Ovary (tissue), 9 donors: ENCODE data around the gene NADSYN1. TPM values are rescaled to one million over a fixed set of nuclear protein-coding genes. Genes with fewer than 3 reads are reported as not detected.

ENCODE experiments used
- DNase-seq, 5 donors: peaks; one replicate each; pipeline ENCODE4 v3.0.0-alpha.2; 2019 to 2020
- H3K27ac ChIP-seq, 2 donors: fragments of 200-600 bp; one replicate each; pipeline versions ENCODE4 v1.5.1 to v1.8.0; 2019 to 2022
- H3K27me3 ChIP-seq: fragments of 200-600 bp; one replicate; pipeline ENCODE4 v1.8.0; 2022
- H3K36me3 ChIP-seq: fragments of 200-600 bp; sonication (generic); one replicate; pipeline ENCODE4 v1.5.1; 2019
- H3K4me1 ChIP-seq: one replicate; pipeline ENCODE4 v1.8.1; 2013; ENCODE audit warnings: mild to moderate bottlenecking, moderate library complexity; ENCODE audit not compliant: insufficient read depth
- H3K4me3 ChIP-seq: fragments of 200-600 bp; sonication (generic); one replicate; pipeline ENCODE4 v1.5.1; 2017
- H3K9me3 ChIP-seq, 2 donors: fragments of 200-600 bp in 1 of 2; sonication (generic) in 1 of 2; one replicate each; pipeline versions ENCODE4 v1.5.1 to v1.8.1; 2013 to 2019; ENCODE audit warnings: mild to moderate bottlenecking in 1 of 2, moderate library complexity in 1 of 2
- EP300 ChIP-seq: sonication (generic); formaldehyde crosslinking; IDR thresholded peaks from one replicate; pipeline ENCODE4 v1.6.1; 2017; ENCODE audit warnings: antibody characterized with exemption
- POLR2A ChIP-seq: fragments of 450-650 bp; IDR thresholded peaks from one replicate; pipeline ENCODE4 v1.6.1; 2017; ENCODE audit warnings: antibody characterized with exemption, mild to moderate bottlenecking, moderate library complexity
- WGBS, 3 donors: extraction: QIAGEN DNeasy Blood & Tissue Kit in 1 of 3; methylation state at CpG; one replicate each; pipeline versions ENCODE4 v1.1.5 to v1.1.7; 2013 to 2017; 5-methylcytosine and 5-hydroxymethylcytosine counted together
- intact Hi-C, 4 donors: fragments of 100-400 bp; cut with DNase I; formaldehyde crosslinking; loops; one replicate each; pipeline versions ENCODE4 v1.11.0 to v1.15.1; 2022 to 2023
- polyA plus RNA-seq, 2 donors: library from polyadenylated mRNA; stranded (reverse); fragments of 200-250 nt in 1 of 2; fragments of 350-450 nt in 1 of 2; fragmentation: Illumina TruSeq in 1 of 2; extraction: RNeasy Lipid Tissue Mini Kit (QIAGEN cat#74804) in 1 of 2; gene quantifications; one replicate each; pipeline ENCODE4 v1.2.3, GENCODE V29; 2013 to 2014
- total RNA-seq, 7 donors: library from RNA; depleted of rRNA in 2 of 7; stranded (reverse); fragments of >200 nt in 2 of 7; fragmentation: NEBNext Ultra II Directional in 3 of 7; extraction: Animal tissue kit (Norgen Biotek cat#: 25700) in 3 of 7; gene quantifications; one replicate each; pipeline versions ENCODE4 v1.1.0 to v1.2.4, GENCODE V29; 2016 to 2023
- TF ChIP-seq, protein P1 (sequence below), 3 donors: fragments of 450-650 bp in 2 of 3; fragments of 200-600 bp in 1 of 3; IDR thresholded peaks; one replicate each; pipeline versions ENCODE4 v1.5.1 to v1.8.0; 2016 to 2022; ENCODE audit warnings: antibody characterized with exemption in 3 of 3, mild to moderate bottlenecking in 1 of 3
- donor health status: DM: no; HTN: no; CAD: no; lungs with moderate emphysema.
- donor health status: DM: no; HTN: no; CAD: no.
- donor health status: Bipolar disorder and iron deficiency.
- donor health status: DM: yes; HTN: yes; CAD: no.
- donor health status: DM: no; HTN: no; CAD: no.
- donor health status: DM: yes; HTN: yes; CAD: no.

Gene NADSYN1
- total and polyA plus RNA-seq, 9 donors: 30.8 to 69.0 (median 49.6) TPM

DNA sequence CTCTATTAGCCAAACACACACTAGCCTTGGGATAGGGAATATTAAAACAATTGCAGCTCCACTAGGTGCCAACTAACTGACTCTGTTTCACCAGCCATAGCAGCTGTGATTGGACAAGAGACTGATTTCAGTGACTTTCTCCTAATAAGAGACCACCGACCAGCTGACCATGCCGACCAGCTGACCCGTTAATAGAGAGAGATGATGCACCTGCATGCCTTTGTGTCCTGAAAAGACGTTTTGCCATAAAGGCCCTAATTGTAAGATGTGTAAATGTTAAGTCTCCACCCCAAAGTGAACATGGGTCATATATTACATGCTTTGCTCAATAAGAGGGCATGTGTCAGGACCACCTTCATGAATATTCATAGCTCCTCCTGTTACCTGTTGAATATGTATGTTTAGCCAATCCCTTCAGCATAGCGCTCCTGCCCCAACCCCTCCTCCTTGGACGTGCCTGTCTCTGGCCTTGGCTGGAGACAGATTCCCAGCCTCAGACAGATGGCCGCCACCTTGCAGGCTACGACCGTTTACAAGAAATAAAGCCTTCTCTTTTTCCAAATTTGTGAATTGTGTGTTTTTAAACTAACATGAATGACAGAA, 1.3 kb upstream of the NADSYN1 start:
- peak overlapping the region in 1 of 2 donors; percentile 71 for H3K27ac ChIP-seq
- intact Hi-C loops: no loop called here
- 63 to 75% (median 69%) methylated on average over 9 of the region's 9 CpGs for WGBS, 3 donors

DNA sequence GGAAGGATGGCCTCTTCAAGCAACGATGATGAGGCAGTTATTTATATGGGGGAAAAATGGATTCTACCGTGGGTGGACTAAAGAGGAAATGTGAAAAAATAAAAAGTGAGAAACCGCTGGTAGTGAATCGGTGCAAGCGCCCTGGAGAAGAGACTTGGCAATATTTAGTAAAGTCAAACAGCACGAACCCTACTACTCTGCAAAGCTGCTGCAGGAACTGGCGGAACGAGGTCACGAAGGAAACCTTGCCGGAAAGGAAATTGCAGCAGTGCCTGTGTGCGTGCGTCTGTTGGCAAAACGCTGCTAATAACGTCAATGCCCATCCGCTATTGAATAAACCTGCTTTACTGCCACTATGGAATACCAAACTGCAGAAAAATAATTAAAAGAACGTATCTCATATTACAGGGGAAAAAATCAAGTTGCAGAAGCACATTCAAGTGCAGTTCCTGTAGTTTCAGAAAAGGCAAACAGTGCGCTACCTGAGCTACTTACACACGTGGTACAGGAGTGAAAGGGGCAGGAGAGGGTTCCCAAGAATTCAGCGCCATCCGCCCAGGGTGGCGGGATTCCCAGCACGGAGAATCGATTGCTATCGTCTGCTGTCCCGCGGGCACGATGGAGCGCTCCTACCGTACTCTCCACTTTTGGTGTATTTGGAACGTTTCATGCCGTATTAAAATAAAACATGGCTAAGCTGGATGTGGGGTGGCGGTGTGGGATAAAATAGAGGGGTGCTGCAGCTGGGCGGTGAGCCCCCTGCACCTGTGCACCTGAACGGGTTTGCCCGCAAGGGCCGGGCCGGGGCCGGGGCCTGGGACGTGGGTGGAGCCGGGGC, 585 bp upstream of the NADSYN1 start:
- peak in 3 of 5 donors; percentile 54 to 61 (median 59) for DNase-seq
- WGBS, 3 donors: 5 to 10% (median 5%) methylated on average over 35 to 40 of the region's 40 CpGs
- no peaks in the 10 kb centered on the region for H3K36me3 ChIP-seq
- H3K4me3 ChIP-seq: peak overlapping the region; percentile 95
- H3K9me3 ChIP-seq: no peaks in the 10 kb centered on the region
- peak overlapping the region; percentile 14 to 71 for H3K27ac ChIP-seq
- H3K4me1 ChIP-seq: peaks cover 2% of the 10 kb centered on the region
- TF ChIP-seq, protein P1, sequence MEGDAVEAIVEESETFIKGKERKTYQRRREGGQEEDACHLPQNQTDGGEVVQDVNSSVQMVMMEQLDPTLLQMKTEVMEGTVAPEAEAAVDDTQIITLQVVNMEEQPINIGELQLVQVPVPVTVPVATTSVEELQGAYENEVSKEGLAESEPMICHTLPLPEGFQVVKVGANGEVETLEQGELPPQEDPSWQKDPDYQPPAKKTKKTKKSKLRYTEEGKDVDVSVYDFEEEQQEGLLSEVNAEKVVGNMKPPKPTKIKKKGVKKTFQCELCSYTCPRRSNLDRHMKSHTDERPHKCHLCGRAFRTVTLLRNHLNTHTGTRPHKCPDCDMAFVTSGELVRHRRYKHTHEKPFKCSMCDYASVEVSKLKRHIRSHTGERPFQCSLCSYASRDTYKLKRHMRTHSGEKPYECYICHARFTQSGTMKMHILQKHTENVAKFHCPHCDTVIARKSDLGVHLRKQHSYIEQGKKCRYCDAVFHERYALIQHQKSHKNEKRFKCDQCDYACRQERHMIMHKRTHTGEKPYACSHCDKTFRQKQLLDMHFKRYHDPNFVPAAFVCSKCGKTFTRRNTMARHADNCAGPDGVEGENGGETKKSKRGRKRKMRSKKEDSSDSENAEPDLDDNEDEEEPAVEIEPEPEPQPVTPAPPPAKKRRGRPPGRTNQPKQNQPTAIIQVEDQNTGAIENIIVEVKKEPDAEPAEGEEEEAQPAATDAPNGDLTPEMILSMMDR (IDR thresholded peaks at IDR 0.05): no peak
- peak; percentile 17 for TF ChIP-seq EP300
- TF ChIP-seq POLR2A: no peak
- intact Hi-C loops: no loop called here
- H3K27me3 ChIP-seq: no peaks in the 10 kb centered on the region

More for the DNA sequence above, 1.3 kb upstream of the NADSYN1 start:
- DNase-seq: no peak
- no peaks in the 10 kb centered on the region for H3K9me3 ChIP-seq
- H3K4me1 ChIP-seq: peaks cover 3% of the 10 kb centered on the region
- H3K27me3 ChIP-seq: no peaks in the 10 kb centered on the region
- TF ChIP-seq EP300: no peak
- TF ChIP-seq POLR2A: no peak
- TF ChIP-seq, protein P1 (IDR thresholded peaks at IDR 0.05): no peak
- peak overlapping the region; percentile 95 for H3K4me3 ChIP-seq
- H3K36me3 ChIP-seq: no peaks in the 10 kb centered on the region

DNA sequence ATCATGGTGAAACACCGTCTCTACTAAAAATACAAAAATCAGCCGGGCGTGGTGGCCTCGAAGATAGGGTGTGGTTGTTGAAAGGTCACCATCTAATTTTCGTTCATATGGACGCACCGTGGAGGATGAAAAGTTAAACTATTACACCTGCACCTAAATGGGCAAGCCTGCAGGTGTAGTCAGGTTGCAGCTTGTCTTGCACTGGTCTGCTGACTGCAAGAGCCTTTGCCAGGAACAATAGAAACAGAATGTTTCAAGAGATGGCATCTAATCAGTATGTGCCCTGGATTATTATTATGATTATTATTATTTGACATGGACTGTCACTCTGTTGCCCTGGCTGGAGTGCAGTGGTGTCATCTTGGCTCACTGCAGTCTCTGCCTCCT, 908 bp downstream of the NADSYN1 start:
- peaks cover 2% of the 10 kb centered on the region for H3K4me1 ChIP-seq

GRCh38 chr11:71454470-71455113, 1.6 kb downstream of the NADSYN1 start:
- no peaks in the 10 kb centered on the region for H3K9me3 ChIP-seq
- no peak for TF ChIP-seq EP300
- no peak for TF ChIP-seq POLR2A
- TF ChIP-seq, protein P1 (IDR thresholded peaks at IDR 0.05): no peak
- no peaks in the 10 kb centered on the region for H3K27me3 ChIP-seq
- H3K4me3 ChIP-seq: no peak overlapping the region
- no peak overlapping the region for H3K27ac ChIP-seq
- H3K36me3 ChIP-seq: no peaks in the 10 kb centered on the region
- no peak for DNase-seq
- intact Hi-C loops: no loop called here
- H3K4me1 ChIP-seq: peaks cover 2% of the 10 kb centered on the region
- 75 to 77% (median 76%) methylated on average over 7 of the region's 7 CpGs for WGBS, 3 donors

More for the DNA sequence above, 908 bp downstream of the NADSYN1 start:
- intact Hi-C loops: no loop called here
- no peak for DNase-seq
- H3K27ac ChIP-seq: no peak overlapping the region
- no peaks in the 10 kb centered on the region for H3K36me3 ChIP-seq
- peak overlapping the region; percentile 95 for H3K4me3 ChIP-seq
- H3K9me3 ChIP-seq: no peaks in the 10 kb centered on the region
- 57 to 75% (median 60%) methylated on average over 7 of the region's 7 CpGs for WGBS, 3 donors
- TF ChIP-seq POLR2A (no peak), EP300 (no peak)
- TF ChIP-seq, protein P1 (IDR thresholded peaks at IDR 0.05): no peak
- no peaks in the 10 kb centered on the region for H3K27me3 ChIP-seq
